ENCODE data around the gene WDR45. TPM values are rescaled to one million over a fixed set of nuclear protein-coding genes. Genes with fewer than 3 reads are reported as not detected.

WDR45 gene
- total and polyA plus RNA-seq, 9 donors, result 55.3 to 89.7 (median 76.5) TPM

- WGBS, 3 donors, result 74 to 81% (median 77%) methylated on average over 5 of the region's 5 CpGs
- intact Hi-C loops (cut with DNase I), result no loop called here
- Histone ChIP-seq H3K4me3 (peak overlapping the region; percentile 64), H3K4me1 (ENCODE audit: insufficient read depth) (no peaks in the 10 kb centered on the region), H3K27me3 (no peaks in the 10 kb centered on the region), H3K27ac (peak overlapping the region; percentile 86), H3K36me3 (no peaks in the 10 kb centered on the region), H3K9me3 (no peaks in the 10 kb centered on the region)
- no peak for DNase-seq
- TF ChIP-seq CTCF (IDR thresholded peaks at IDR 0.05) (no peak), EP300 (IDR thresholded peaks at IDR 0.05) (no peak), POLR2A (IDR thresholded peaks at IDR 0.05) (no peak)
These were observed 25.5 kb downstream of the WDR45 start for GRCh38 chrX:49054073-49054762.

GRCh38 chrX:49053223-49054072 is 26.2 kb downstream of the WDR45 start:
- Histone ChIP-seq H3K36me3 (no peaks in the 10 kb centered on the region), H3K9me3 (no peaks in the 10 kb centered on the region), H3K4me1 (ENCODE audit: insufficient read depth) (no peaks in the 10 kb centered on the region), H3K4me3 (peak overlapping the region; percentile 64), H3K27ac (peak overlapping the region; percentile 86), H3K27me3 (no peaks in the 10 kb centered on the region)
- DNase-seq, result peak; percentile 71 to 83 (median 75)
- intact Hi-C loops (cut with DNase I), result no loop called here
- WGBS, 3 donors, result 28 to 47% (median 34%) methylated on average over 55 to 79 of the region's 79 CpGs
- peak; percentile 12 for TF ChIP-seq POLR2A (IDR thresholded peaks at IDR 0.05)
- TF ChIP-seq CTCF (IDR thresholded peaks at IDR 0.05), result no peak
- no peak for TF ChIP-seq EP300 (IDR thresholded peaks at IDR 0.05)

GRCh38 chrX:49043987-49044281 is 35.8 kb downstream of the WDR45 start:
- H3K27me3 ChIP-seq, result no peaks in the 10 kb centered on the region
- no peaks in the 10 kb centered on the region for H3K36me3 ChIP-seq
- no peak for DNase-seq
- no peak overlapping the region for H3K27ac ChIP-seq
- no peak for TF ChIP-seq POLR2A (IDR thresholded peaks at IDR 0.05)
- TF ChIP-seq CTCF (IDR thresholded peaks at IDR 0.05), result no peak
- no peak for TF ChIP-seq EP300 (IDR thresholded peaks at IDR 0.05)
- no peak overlapping the region for H3K4me3 ChIP-seq
- H3K4me1 ChIP-seq (ENCODE audit: insufficient read depth), result no peaks in the 10 kb centered on the region
- WGBS, 3 donors, result 43 to 49% (median 44%) methylated on average over 13 of the region's 13 CpGs
- H3K9me3 ChIP-seq, result peaks cover 0 to 3% of the 10 kb centered on the region in 2 donors
- intact Hi-C loops (cut with DNase I), result no loop called here

- DNase-seq, result peak; percentile 96 to 99 (median 97)
- H3K9me3 ChIP-seq, result peaks cover 0 to 3% of the 10 kb centered on the region in 2 donors
- intact Hi-C loops (cut with DNase I), result no loop called here
- no peaks in the 10 kb centered on the region for H3K36me3 ChIP-seq
- WGBS, 3 donors, result 27 to 34% (median 31%) methylated on average over 65 to 67 of the region's 67 CpGs
- no peaks in the 10 kb centered on the region for H3K4me1 ChIP-seq (ENCODE audit: insufficient read depth)
- H3K27me3 ChIP-seq, result no peaks in the 10 kb centered on the region
- H3K27ac ChIP-seq, result peak within 1 kb of the TSS; percentile 97 to 99
- TF ChIP-seq EP300 (IDR thresholded peaks at IDR 0.05), result peak; percentile 69
- TF ChIP-seq CTCF (IDR thresholded peaks at IDR 0.05), result peak; percentile 58 to 80 (median 61)
- TF ChIP-seq POLR2A (IDR thresholded peaks at IDR 0.05), result peak; percentile 80
- peak within 1 kb of the TSS; percentile 61 for H3K4me3 ChIP-seq
These were observed 36.3 kb downstream of the WDR45 start, which contains the start of gene TFE3 for GRCh38 chrX:49043220-49043986. Gene TFE3 (minus strand): TSS chrX:49043357. CDS start chrX:49043226, 131 bp downstream.
